NOMO-1 (cell line): ENCODE measurements around the gene MPLKIP.
"Not testable (repeated sequence)": the region's sequence is repeated elsewhere in the genome, so short reads cannot be mapped to it uniquely, and the experiment has no call there.

Source experiments
- DNase-seq, 2 experiments: peaks; one replicate each; lab custom pipeline; 2025; ENCODE audit not compliant: unreplicated experiment in 2 of 2; lab: John Stamatoyannopoulos, UW

MPLKIP gene

GRCh38 chr7:40134428-40135316, at the start of gene MPLKIP, which contains the start of gene SUGCT:
Gene MPLKIP, minus strand, starts transcription at chr7:40134622. Its CDS starts 55 bp downstream, at chr7:40134567.
Gene SUGCT, plus strand, starts transcription at chr7:40135005.
- DNase-seq, result peak; percentile 82 to 89

GRCh38 chr7:40182452-40182851, 48.0 kb upstream of the MPLKIP start:
- DNase-seq, result no peak

GRCh38 chr7:40177071-40177470, 42.6 kb upstream of the MPLKIP start:
- DNase-seq, result no peak

GRCh38 chr7:40175725-40176510, 41.5 kb upstream of the MPLKIP start:
- no peak for DNase-seq

GRCh38 chr7:40175256-40175655, 40.8 kb upstream of the MPLKIP start:
- not testable (repeated sequence) for DNase-seq

GRCh38 chr7:40173121-40173520, 38.7 kb upstream of the MPLKIP start:
- not testable (repeated sequence) for DNase-seq

GRCh38 chr7:40168266-40168665, 33.8 kb upstream of the MPLKIP start:
- DNase-seq, result not testable (repeated sequence)

- DNase-seq, result no peak
These were observed 32.9 kb upstream of the MPLKIP start for GRCh38 chr7:40167291-40167690.

- no peak for DNase-seq
These were observed 30.8 kb upstream of the MPLKIP start for GRCh38 chr7:40165216-40165615.

GRCh38 chr7:40162516-40162915, 28.1 kb upstream of the MPLKIP start:
- DNase-seq, result no peak

GRCh38 chr7:40156988-40157387, 22.6 kb upstream of the MPLKIP start:
- no peak for DNase-seq

- no peak for DNase-seq
These were observed 17.1 kb upstream of the MPLKIP start for GRCh38 chr7:40151504-40151903.

- DNase-seq, result no peak
These were observed 14.2 kb upstream of the MPLKIP start for GRCh38 chr7:40148671-40149070.

GRCh38 chr7:40148247-40148580, 13.8 kb upstream of the MPLKIP start:
- DNase-seq, result not testable (repeated sequence)

GRCh38 chr7:40147371-40148246, 13.2 kb upstream of the MPLKIP start:
- no peak for DNase-seq

- DNase-seq, result not testable (repeated sequence)
These were observed 11.2 kb upstream of the MPLKIP start for GRCh38 chr7:40145596-40146130.

GRCh38 chr7:40141916-40142315, 7.5 kb upstream of the MPLKIP start:
- not testable (repeated sequence) for DNase-seq

- DNase-seq, result not testable (repeated sequence)
These were observed 5.5 kb upstream of the MPLKIP start for GRCh38 chr7:40139891-40140290.

- DNase-seq, result no peak
These were observed 4.6 kb upstream of the MPLKIP start for GRCh38 chr7:40138973-40139372.

GRCh38 chr7:40137563-40137962, 3.1 kb upstream of the MPLKIP start:
- no peak for DNase-seq

GRCh38 chr7:40135317-40135610, 842 bp upstream of the MPLKIP start:
- DNase-seq, result no peak
